MCF 10A (cell line): ENCODE data around the gene OTUD5. TPM values are rescaled to one million over a fixed set of nuclear protein-coding genes. Genes with fewer than 3 reads are reported as not detected.

ENCODE experiments used
- BruUV-seq: library from RNA; stranded (reverse); fragments of 400-500 nt; replicated peaks from 2 replicates; lab custom pipeline; 2021; lab: Mats Ljungman, UMichigan
- CTCF ChIA-PET: fragments of 300-600 bp; sonication (Branson Sonifier 250); formaldehyde crosslinking; extraction: SDS; loops from one replicate; lab custom pipeline; 2021; ENCODE audit warnings: antibody characterized with exemption, inconsistent platforms; lab: Yijun Ruan, JAX
- POLR2A ChIA-PET: fragments of 300-600, 350-650 bp; sonication (Branson Sonifier 250); formaldehyde crosslinking; extraction: SDS; loops from one replicate; lab custom pipeline; 2020; ENCODE audit warnings: antibody characterized with exemption, inconsistent platforms; lab: Yijun Ruan, JAX
- DNase-seq: peaks from one replicate; pipeline ENCODE4 v3.0.0-alpha.2; 2018; ENCODE audit not compliant: unreplicated experiment
- H3K27ac Mint-ChIP-seq: one replicate; pipeline ENCODE4 v1.8.0; 2022; ENCODE audit warnings: mild to moderate bottlenecking, low read depth, mixed read lengths; ENCODE audit not compliant: unreplicated experiment
- H3K27me3 Mint-ChIP-seq: one replicate; pipeline ENCODE4 v1.8.0; 2022; ENCODE audit warnings: mixed read lengths; ENCODE audit not compliant: insufficient read depth, unreplicated experiment
- H3K36me3 Mint-ChIP-seq: one replicate; pipeline ENCODE4 v1.8.0; 2022; ENCODE audit warnings: mild to moderate bottlenecking, moderate library complexity, mixed read lengths; ENCODE audit not compliant: insufficient read depth, unreplicated experiment
- H3K4me1 Mint-ChIP-seq: one replicate; pipeline ENCODE4 v1.8.0; 2022; ENCODE audit warnings: mixed read lengths; ENCODE audit not compliant: insufficient read depth, unreplicated experiment
- H3K4me3 Mint-ChIP-seq: one replicate; pipeline ENCODE4 v1.8.0; 2022; ENCODE audit warnings: mild to moderate bottlenecking, moderate library complexity, mixed read lengths; ENCODE audit not compliant: unreplicated experiment
- H3K9me3 Mint-ChIP-seq: one replicate; pipeline ENCODE4 v1.8.0; 2022; ENCODE audit warnings: mixed read lengths; ENCODE audit not compliant: unreplicated experiment
- CTCF ChIP-seq: fragments of 200-600 bp; IDR thresholded peaks from one replicate; pipeline ENCODE4 v1.8.0; 2022; ENCODE audit warnings: antibody characterized with exemption, mild to moderate bottlenecking; ENCODE audit not compliant: unreplicated experiment
- intact Hi-C: fragments of 100-400 bp; cut with micrococcal nuclease; formaldehyde crosslinking; loops from 2 replicates; pipeline ENCODE4 v1.14.1; 2022
- total RNA-seq: library from RNA; stranded (reverse); gene quantifications from 2 replicates; pipeline ENCODE4 v1.2.3, GENCODE V29; 2022

Gene OTUD5
- total RNA-seq, 1 experiment from 2014 or later, result 38.7 TPM

GRCh38 chrX:48939524-48940228, 17.7 kb downstream of the OTUD5 start:
- Mint-ChIP-seq H3K4me3 (no peak overlapping the region), H3K9me3 (peaks cover 7% of the 10 kb centered on the region), H3K27ac (no peak overlapping the region), H3K4me1 (no peaks in the 10 kb centered on the region), H3K27me3 (no peaks in the 10 kb centered on the region), H3K36me3 (peaks cover 29% of the 10 kb centered on the region)
- no TSS peak for BruUV-seq
- POLR2A ChIA-PET, result no interaction called here
- DNase-seq, result no peak
- CTCF ChIA-PET, result interaction anchor here (0.6 to 0.7 kb wide), 2 partner anchors 51 to 105 kb away, joined by 3 to 5 read pairs; no protein-coding TSS in a partner anchor
- no peak for TF ChIP-seq CTCF
- intact Hi-C loops, result no loop called here

- TF ChIP-seq CTCF, result no peak
- CTCF ChIA-PET, result interaction anchor here (0.6 to 1.3 kb wide), 2 partner anchors 50 to 291 kb away, joined by 5 read pairs; no protein-coding TSS in a partner anchor
- POLR2A ChIA-PET, result interaction anchor here (1.7 kb wide), 1 partner anchor 19 kb away, joined by 4 read pairs; no protein-coding TSS in a partner anchor
- DNase-seq, result no peak
- H3K4me1 Mint-ChIP-seq, result no peaks in the 10 kb centered on the region
- intact Hi-C loops, result no loop called here
- no peaks in the 10 kb centered on the region for H3K27me3 Mint-ChIP-seq
- H3K36me3 Mint-ChIP-seq, result peaks cover 37% of the 10 kb centered on the region
- no peak overlapping the region for H3K27ac Mint-ChIP-seq
- BruUV-seq, result no TSS peak
- H3K9me3 Mint-ChIP-seq, result peaks cover 7% of the 10 kb centered on the region
- H3K4me3 Mint-ChIP-seq, result no peak overlapping the region
Observed at GRCh38 chrX:48938721-48939425, 18.5 kb downstream of the OTUD5 start.

- intact Hi-C loops, result no loop called here
- Mint-ChIP-seq H3K36me3 (peaks cover 49% of the 10 kb centered on the region), H3K4me1 (no peaks in the 10 kb centered on the region), H3K27me3 (no peaks in the 10 kb centered on the region), H3K4me3 (no peak overlapping the region), H3K27ac (no peak overlapping the region), H3K9me3 (peaks cover 2% of the 10 kb centered on the region)
- no peak for DNase-seq
- ChIA-PET CTCF (interaction anchor here (0.7 to 1.3 kb wide), 3 partner anchors 11 to 289 kb away, joined by 4 to 5 read pairs (median 4); no protein-coding TSS in a partner anchor), POLR2A (interaction anchor here (1.7 kb wide), 1 partner anchor 17 kb away, joined by 4 read pairs; no protein-coding TSS in a partner anchor)
- no peak for TF ChIP-seq CTCF
- BruUV-seq, result no TSS peak
Observed at GRCh38 chrX:48937054-48937907, 20.1 kb downstream of the OTUD5 start.
